GM19099 (cell line): ENCODE measurements around the gene MTMR6.

ENCODE experiments used
- POLR2A ChIP-seq: IDR thresholded peaks from 3 replicates; pipeline ENCODE4 v1.6.1; 2011; ENCODE audit warnings: low read depth; ENCODE audit not compliant: insufficient read length; ENCODE audit errors: extremely low read depth

The MTMR6 gene

GRCh38 chr13:25247360-25247759, 39.9 kb downstream of the MTMR6 start:
- TF ChIP-seq POLR2A = no peak

GRCh38 chr13:25244123-25244522, 43.2 kb downstream of the MTMR6 start:
- no peak for TF ChIP-seq POLR2A

- no peak for TF ChIP-seq POLR2A
Measured at GRCh38 chr13:25242956-25243355, 44.3 kb downstream of the MTMR6 start.

- no peak for TF ChIP-seq POLR2A
Measured at GRCh38 chr13:25241007-25241406, 46.3 kb downstream of the MTMR6 start.

- TF ChIP-seq POLR2A = no peak
Measured at GRCh38 chr13:25237083-25237482, 50.2 kb downstream of the MTMR6 start.

GRCh38 chr13:25233861-25234260, 53.4 kb downstream of the MTMR6 start:
- no peak for TF ChIP-seq POLR2A

GRCh38 chr13:25232937-25233515, 54.3 kb downstream of the MTMR6 start:
- no peak for TF ChIP-seq POLR2A

- no peak for TF ChIP-seq POLR2A
Measured at GRCh38 chr13:25231517-25231916, 55.8 kb downstream of the MTMR6 start.

GRCh38 chr13:25227690-25228089, 59.6 kb downstream of the MTMR6 start:
- no peak for TF ChIP-seq POLR2A

- no peak for TF ChIP-seq POLR2A
Measured at GRCh38 chr13:25225970-25226369, 61.3 kb downstream of the MTMR6 start.

- no peak for TF ChIP-seq POLR2A
Measured at GRCh38 chr13:25224151-25224550, 63.1 kb downstream of the MTMR6 start.

GRCh38 chr13:25222740-25223139, 64.5 kb downstream of the MTMR6 start:
- TF ChIP-seq POLR2A = no peak

GRCh38 chr13:25218019-25218418, 69.3 kb downstream of the MTMR6 start:
- TF ChIP-seq POLR2A = no peak

GRCh38 chr13:25217023-25217885, 70.0 kb downstream of the MTMR6 start:
- no peak for TF ChIP-seq POLR2A

- TF ChIP-seq POLR2A = no peak
Measured at GRCh38 chr13:25215253-25215575, 72.1 kb downstream of the MTMR6 start.

GRCh38 chr13:25214491-25215252, 72.6 kb downstream of the MTMR6 start:
- no peak for TF ChIP-seq POLR2A
